ENCODE data around the gene DECR2.

GRCh38 chr16:352547-353403 is 48.9 kb upstream of the DECR2 start, which contains the start of gene AXIN1:
- no peak for TF ChIP-seq CHD1 (IDR thresholded peaks at IDR 0.05; ENCODE audit: low read depth, low read length)
- TF ChIP-seq EZH2 (IDR thresholded peaks at IDR 0.05; ENCODE audit: borderline replicate concordance, control insufficient read depth, low read depth, low read length) = no peak
- TF ChIP-seq BCL3 (IDR thresholded peaks at IDR 0.05; ENCODE audit: borderline replicate concordance, insufficient read depth, low read depth, low read length, poor library complexity, severe bottlenecking) = no peak
- no peak for TF ChIP-seq BMI1 (IDR thresholded peaks at IDR 0.05; ENCODE audit: borderline replicate concordance)
- TF ChIP-seq BHLHE40 (IDR thresholded peaks at IDR 0.05; ENCODE audit: borderline replicate concordance in 1 of 2, low read depth in 2 of 2, low read length in 1 of 2) = peak in 1 of 2 experiments; percentile 61; a peak in 2 of 4 replicates
- TF ChIP-seq CTCF (IDR thresholded peaks at IDR 0.05 in 2 of 3, conservative IDR thresholded peaks at IDR 0.05 in 1 of 3; ENCODE audit: control insufficient read depth in 2 of 3, extremely low read depth in 1 of 3, insufficient read depth in 1 of 3, low read depth in 3 of 3, low read length in 3 of 3) = peak; percentile 29 to 57 (median 55); a peak in 4 of 6 replicates
- TF ChIP-seq SRF (IDR thresholded peaks at IDR 0.05; ENCODE audit: low read depth in 2 of 2, low read length in 2 of 2) = no peak
- TF ChIP-seq ZNF384 (IDR thresholded peaks at IDR 0.05; ENCODE audit: borderline replicate concordance, low read depth, low read length) = no peak

Data from GM12878 (cell line).